Mesothelial cell of epicardium (in vitro differentiated cells): Measurements from ENCODE around the gene EPS15. TPM values are rescaled to one million over a fixed set of nuclear protein-coding genes. Genes with fewer than 3 reads are reported as not detected.
"Not testable (repeated sequence)": the region's sequence is repeated elsewhere in the genome, so short reads cannot be mapped to it uniquely, and the experiment has no call there.

Experiments used
- DNase-seq, 2 experiments: peaks; one replicate each; pipeline ENCODE4 v3.0.0; 2021; ENCODE audit warnings: low spot score in 2 of 2; ENCODE audit not compliant: unreplicated experiment in 2 of 2
- H3K27ac Mint-ChIP-seq: 2 replicates; pipeline ENCODE4 v1.8.0; 2021; ENCODE audit warnings: mixed read lengths
- H3K27me3 Mint-ChIP-seq: 2 replicates; pipeline ENCODE4 v1.8.0; 2021; ENCODE audit warnings: low read depth, mixed read lengths
- H3K36me3 Mint-ChIP-seq: 2 replicates; pipeline ENCODE4 v1.8.0; 2021; ENCODE audit warnings: mixed read lengths
- H3K4me1 Mint-ChIP-seq: 2 replicates; pipeline ENCODE4 v1.8.0; 2021; ENCODE audit warnings: mixed read lengths
- H3K4me3 Mint-ChIP-seq: 2 replicates; pipeline ENCODE4 v1.8.0; 2021; ENCODE audit warnings: mild to moderate bottlenecking, moderate library complexity, mixed read lengths
- H3K9me3 Mint-ChIP-seq: 2 replicates; pipeline ENCODE4 v1.8.0; 2021; ENCODE audit warnings: mixed read lengths
- CTCF ChIP-seq: fragments of 200-600 bp; sonication (generic); IDR thresholded peaks from one replicate; pipeline ENCODE4 v1.5.0; 2021; ENCODE audit warnings: antibody characterized with exemption; ENCODE audit not compliant: unreplicated experiment
- total RNA-seq: library from RNA; stranded (reverse); gene quantifications from 3 replicates; pipeline ENCODE4 v1.2.1, GENCODE V29; 2021

EPS15 gene
- total RNA-seq, 1 donor from 2014 or later, result 52.5 TPM

GRCh38 chr1:51443555-51443954 is 75.5 kb downstream of the EPS15 start:
- Mint-ChIP-seq H3K27ac (no peak overlapping the region), H3K4me3 (no peak overlapping the region), H3K27me3 (no peaks in the 10 kb centered on the region), H3K4me1 (peaks cover 12% of the 10 kb centered on the region), H3K36me3 (peaks cover 12% of the 10 kb centered on the region), H3K9me3 (no peaks in the 10 kb centered on the region)
- TF ChIP-seq CTCF, result no peak
- DNase-seq, result no peak

GRCh38 chr1:51442616-51443015 is 76.5 kb downstream of the EPS15 start:
- no peak overlapping the region for H3K4me3 Mint-ChIP-seq
- DNase-seq, result no peak
- H3K27me3 Mint-ChIP-seq, result no peaks in the 10 kb centered on the region
- H3K27ac Mint-ChIP-seq, result peak overlapping the region; percentile 37
- H3K4me1 Mint-ChIP-seq, result peaks cover 12% of the 10 kb centered on the region
- H3K36me3 Mint-ChIP-seq, result peaks cover 12% of the 10 kb centered on the region
- no peak for TF ChIP-seq CTCF
- no peaks in the 10 kb centered on the region for H3K9me3 Mint-ChIP-seq

- DNase-seq, result no peak
- H3K36me3 Mint-ChIP-seq, result peaks cover 12% of the 10 kb centered on the region
- TF ChIP-seq CTCF, result no peak
- no peaks in the 10 kb centered on the region for H3K27me3 Mint-ChIP-seq
- no peak overlapping the region for H3K4me3 Mint-ChIP-seq
- no peaks in the 10 kb centered on the region for H3K9me3 Mint-ChIP-seq
- H3K27ac Mint-ChIP-seq, result peak overlapping the region; percentile 37
- H3K4me1 Mint-ChIP-seq, result peaks cover 12% of the 10 kb centered on the region
These were observed 76.9 kb downstream of the EPS15 start for GRCh38 chr1:51442198-51442597.

- H3K4me1 Mint-ChIP-seq, result peaks cover 12% of the 10 kb centered on the region
- H3K4me3 Mint-ChIP-seq, result no peak overlapping the region
- no peak for DNase-seq
- no peaks in the 10 kb centered on the region for H3K9me3 Mint-ChIP-seq
- no peak overlapping the region for H3K27ac Mint-ChIP-seq
- no peaks in the 10 kb centered on the region for H3K27me3 Mint-ChIP-seq
- peaks cover 14% of the 10 kb centered on the region for H3K36me3 Mint-ChIP-seq
- no peak for TF ChIP-seq CTCF
These were observed 79.2 kb downstream of the EPS15 start for GRCh38 chr1:51439895-51440294.

GRCh38 chr1:51439053-51439452 is 80.0 kb downstream of the EPS15 start:
- no peak overlapping the region for H3K4me3 Mint-ChIP-seq

GRCh38 chr1:51437391-51437790 is 81.7 kb downstream of the EPS15 start:
- not testable (repeated sequence) for H3K27me3 Mint-ChIP-seq, H3K27ac Mint-ChIP-seq, H3K9me3 Mint-ChIP-seq, DNase-seq, H3K4me3 Mint-ChIP-seq
- Mint-ChIP-seq H3K36me3 (peaks cover 16% of the 10 kb centered on the region), H3K4me1 (peaks cover 10% of the 10 kb centered on the region)

More at GRCh38 chr1:51439053-51439452, 80.0 kb downstream of the EPS15 start:
- Mint-ChIP-seq H3K4me1 (peaks cover 12% of the 10 kb centered on the region), H3K27ac (peak overlapping the region; percentile 59), H3K9me3 (no peaks in the 10 kb centered on the region), H3K27me3 (no peaks in the 10 kb centered on the region), H3K36me3 (peaks cover 16% of the 10 kb centered on the region)
- no peak for TF ChIP-seq CTCF
- DNase-seq, result no peak
